ENCODE data around the gene GRIA3.

- TF ChIP-seq POLR2A (IDR thresholded peaks at IDR 0.05; ENCODE audit: extremely low read depth, insufficient read length) (no peak), MAX (IDR thresholded peaks at IDR 0.05; ENCODE audit: low read depth, low read length) (no peak), CTCF (IDR thresholded peaks at IDR 0.05; ENCODE audit: low read depth, low read length) (no peak)
Measured at GRCh38 chrX:123476611-123477219, 292.6 kb downstream of the GRIA3 start.

All from NB4 (cell line).